A673 (cell line): ENCODE results near the gene JMJD1C. TPM values are rescaled to one million over a fixed set of nuclear protein-coding genes. Genes with fewer than 3 reads are reported as not detected.
A peak's percentile ranks its signal among the peaks of the same experiment; 100 is the strongest.

Experiments
- BruUV-seq: library from RNA; stranded (reverse); fragments of 400-500 nt; replicated peaks from 2 replicates; lab custom pipeline; 2021; lab: Mats Ljungman, UMichigan
- CTCF ChIA-PET: fragments of 300-600 bp; sonication (Branson Sonifier 250); formaldehyde crosslinking; loops from one replicate; lab custom pipeline; 2022; ENCODE audit warnings: antibody characterized with exemption; lab: Charles Lee
- POLR2A ChIA-PET: fragments of 300-600 bp; sonication (Branson Sonifier 250); formaldehyde crosslinking; loops from one replicate; lab custom pipeline; 2022; ENCODE audit warnings: antibody characterized with exemption; ENCODE audit not compliant: low non-redundant PET; lab: Charles Lee
- DNase-seq: peaks from one replicate; pipeline ENCODE4 v3.0.0-alpha.2; 2015; ENCODE audit warnings: low spot score
- H3K27ac ChIP-seq: fragments of 200-600 bp; sonication (generic); 2 replicates; pipeline ENCODE4 v1.5.1; 2016; ENCODE audit warnings: mixed run types, low read depth, mild to moderate bottlenecking, mixed read lengths, antibody characterized with exemption, low read length; ENCODE audit not compliant: poor library complexity, severe bottlenecking
- H3K27me3 ChIP-seq: fragments of 200-600 bp; sonication (generic); replicated peaks from 2 replicates; pipeline ENCODE4 v1.6.1; 2017; ENCODE audit warnings: mixed run types, low read depth, mild to moderate bottlenecking, mixed read lengths, antibody characterized with exemption, low read length; ENCODE audit not compliant: insufficient read depth, poor library complexity
- H3K36me3 ChIP-seq: fragments of 200-600 bp; sonication (generic); 2 replicates; pipeline ENCODE4 v1.6.1; 2016; ENCODE audit warnings: mixed run types, mild to moderate bottlenecking, mixed read lengths, antibody characterized with exemption, low read length; ENCODE audit not compliant: insufficient read depth, poor library complexity, severe bottlenecking
- H3K4me1 ChIP-seq: fragments of 200-600 bp; sonication (generic); 2 replicates; pipeline ENCODE4 v1.6.1; 2017; ENCODE audit warnings: mixed run types, mild to moderate bottlenecking, mixed read lengths, antibody characterized with exemption, low read length; ENCODE audit not compliant: insufficient read depth, poor library complexity, severe bottlenecking
- H3K4me3 ChIP-seq: fragments of 200-600 bp; sonication (generic); 2 replicates; pipeline ENCODE4 v1.5.1; 2016; ENCODE audit warnings: low read depth, mixed run types, mild to moderate bottlenecking, mixed read lengths, low read length; ENCODE audit not compliant: poor library complexity, severe bottlenecking
- H3K9me3 ChIP-seq: fragments of 200-600 bp; sonication (generic); 2 replicates; pipeline ENCODE4 v1.6.1; 2016; ENCODE audit warnings: mixed run types, low read depth, mild to moderate bottlenecking, mixed read lengths, antibody characterized with exemption, low read length; ENCODE audit not compliant: poor library complexity, severe bottlenecking
- CTCF ChIP-seq: fragments of 300-800, 200-600 bp; sonication (generic); conservative IDR thresholded peaks from 2 replicates; pipeline ENCODE4 v1.5.1; 2017; ENCODE audit warnings: low read depth, mild to moderate bottlenecking, antibody characterized with exemption, low read length, moderate library complexity, mixed read lengths
- EZH2 ChIP-seq: fragments of 200-600 bp; sonication (generic); IDR thresholded peaks from 2 replicates; pipeline ENCODE4 v1.6.1; 2017; ENCODE audit warnings: borderline replicate concordance, low read depth, mild to moderate bottlenecking, mixed read lengths, antibody characterized with exemption, low read length; ENCODE audit not compliant: poor library complexity, severe bottlenecking
- intact Hi-C: fragments of 100-400 bp; cut with micrococcal nuclease; formaldehyde crosslinking; loops from one replicate; pipeline ENCODE4 v1.10.0; 2022; ENCODE audit not compliant: unreplicated experiment
- total RNA-seq: library from RNA; stranded (reverse); gene quantifications from 2 replicates; pipeline ENCODE4 v1.2.3, GENCODE V29; 2021

JMJD1C gene
- total RNA-seq, 1 experiment from 2014 or later, result 71.4 TPM

GRCh38 chr10:63206997-63207811, 258.6 kb downstream of the JMJD1C start:
- H3K36me3 ChIP-seq, result peaks cover 6% of the 10 kb centered on the region
- intact Hi-C loops, result loop anchor here (10.0 kb wide), 1 partner anchor 258 kb away; the partner anchor contains the start of gene JMJD1C
- TSS peak; percentile 27 for BruUV-seq
- no peaks in the 10 kb centered on the region for H3K9me3 ChIP-seq
- ChIA-PET CTCF (no interaction called here), POLR2A (interaction anchor here (0.6 kb wide), 1 partner anchor 379 kb away, joined by 3 read pairs; no protein-coding TSS in a partner anchor)
- peak overlapping the region; percentile 16 for H3K4me3 ChIP-seq
- H3K4me1 ChIP-seq, result peaks cover 76% of the 10 kb centered on the region
- no peaks in the 10 kb centered on the region for H3K27me3 ChIP-seq
- no peak for TF ChIP-seq CTCF
- no peak for TF ChIP-seq EZH2
- H3K27ac ChIP-seq, result peak overlapping the region; percentile 79
- DNase-seq, result peak; percentile 88

DNA sequence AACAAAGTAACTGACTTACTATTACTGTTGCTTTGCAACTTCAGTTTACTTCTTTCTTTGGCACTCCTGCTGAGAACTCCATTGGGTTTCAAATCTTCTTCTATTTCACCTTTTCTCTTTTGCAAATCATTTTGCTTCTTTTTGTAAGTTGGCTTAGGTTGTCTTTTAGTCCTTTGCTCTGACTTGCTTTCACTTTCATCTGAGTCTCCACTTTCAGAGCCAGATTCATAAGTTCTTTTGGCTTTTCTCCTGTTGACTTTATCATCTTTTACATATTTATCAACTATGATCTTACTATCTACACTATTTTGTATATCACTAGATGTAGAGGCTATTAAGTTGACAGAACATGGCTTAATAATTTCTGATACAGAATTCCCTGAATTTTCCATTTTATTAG, 259.2 kb downstream of the JMJD1C start:
- no peak for DNase-seq
- intact Hi-C loops, result loop anchor here (10.0 kb wide), 1 partner anchor 258 kb away; the partner anchor contains the start of gene JMJD1C
- H3K36me3 ChIP-seq, result no peaks in the 10 kb centered on the region
- no peak for TF ChIP-seq CTCF
- TF ChIP-seq EZH2, result no peak
- H3K9me3 ChIP-seq, result no peaks in the 10 kb centered on the region
- H3K4me3 ChIP-seq, result no peak overlapping the region
- peaks cover 80% of the 10 kb centered on the region for H3K4me1 ChIP-seq
- BruUV-seq, result no TSS peak
- ChIA-PET POLR2A (interaction anchor here (0.6 kb wide), 1 partner anchor 379 kb away, joined by 3 read pairs; no protein-coding TSS in a partner anchor), CTCF (no interaction called here)
- no peaks in the 10 kb centered on the region for H3K27me3 ChIP-seq
- H3K27ac ChIP-seq, result peak overlapping the region; percentile 79

DNA sequence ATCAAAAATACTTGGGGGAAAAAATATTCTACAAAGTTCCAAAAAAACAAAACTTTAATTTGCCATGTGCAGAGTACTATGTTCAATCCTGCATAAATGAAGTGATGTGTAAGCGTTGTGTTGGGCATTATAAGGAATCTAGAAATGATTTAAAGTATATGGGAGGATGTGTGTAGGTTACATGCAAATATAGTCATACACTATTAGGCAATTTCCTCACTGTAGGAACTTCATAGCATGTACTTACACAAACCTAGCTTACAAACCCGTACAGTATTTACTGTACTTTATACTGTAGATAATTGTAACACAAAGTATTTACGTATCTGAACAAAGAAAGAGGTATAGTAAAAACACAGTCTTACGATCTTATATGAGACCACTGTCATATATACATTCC, 260.4 kb downstream of the JMJD1C start:
- Histone ChIP-seq H3K36me3 (no peaks in the 10 kb centered on the region), H3K4me3 (no peak overlapping the region), H3K27me3 (no peaks in the 10 kb centered on the region), H3K27ac (no peak overlapping the region), H3K9me3 (no peaks in the 10 kb centered on the region), H3K4me1 (peaks cover 87% of the 10 kb centered on the region)
- intact Hi-C loops, result loop anchor here (10.0 kb wide), 1 partner anchor 259 kb away; the partner anchor contains the start of gene JMJD1C
- TF ChIP-seq EZH2 (no peak), CTCF (no peak)
- no peak for DNase-seq
- ChIA-PET CTCF (no interaction called here), POLR2A (no interaction called here)
- BruUV-seq, result no TSS peak
